Upper lobe of left lung (tissue), 4 donors: ENCODE results near the gene CHMP6.

Source experiments
- POLR2A ChIP-seq, 4 donors: fragments of 450-650 bp; IDR thresholded peaks; one replicate each; pipeline ENCODE4 v1.5.1; 2016 to 2017; ENCODE audit warnings: antibody characterized with exemption in 4 of 4, mild to moderate bottlenecking in 2 of 4
- TF ChIP-seq, protein P1 (sequence below), 6 experiments: fragments of 450-650 bp in 4 of 6; fragments of 200-600 bp in 2 of 6; sonication (generic) in 2 of 6; IDR thresholded peaks; one replicate each; pipeline ENCODE4 v1.5.1; 2016 to 2019; ENCODE audit warnings: antibody characterized with exemption in 6 of 6

DNA sequence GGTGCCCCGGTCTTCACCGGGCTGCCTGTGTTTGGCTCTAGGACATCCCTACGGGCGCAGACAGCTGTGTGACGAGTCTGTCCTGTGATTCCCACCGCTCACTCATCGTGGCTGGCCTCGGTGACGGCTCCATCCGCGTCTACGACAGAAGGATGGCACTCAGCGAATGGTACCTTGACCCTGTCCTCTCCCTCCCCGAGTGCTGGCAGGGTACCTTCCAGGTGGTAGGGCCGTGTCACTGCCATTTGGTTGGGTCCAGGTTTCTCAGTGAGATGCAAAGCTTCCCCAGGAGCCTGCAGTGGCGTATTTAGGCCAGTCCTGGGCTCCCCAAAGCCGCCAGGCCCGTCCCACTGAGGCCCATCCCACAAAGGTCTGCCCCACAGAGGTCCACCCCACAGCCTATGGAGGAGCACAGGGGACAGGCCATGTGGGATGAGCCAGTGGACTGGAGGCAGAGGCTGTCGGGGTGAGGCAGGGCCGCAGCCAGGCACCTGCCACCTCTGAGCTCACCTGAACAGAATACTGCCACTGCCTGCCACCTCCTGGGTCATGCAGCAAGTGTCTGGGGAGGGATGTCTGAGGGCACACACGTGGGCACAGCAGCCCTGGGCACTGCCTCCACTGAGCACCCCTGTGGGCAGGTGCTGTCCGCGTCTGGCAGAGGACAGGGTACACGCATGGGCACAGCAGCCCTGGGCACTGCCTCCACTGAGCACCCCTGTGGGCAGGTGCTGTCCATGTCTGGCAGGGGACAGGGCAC, 31.4 kb upstream of the CHMP6 start:
- TF ChIP-seq, protein P1, sequence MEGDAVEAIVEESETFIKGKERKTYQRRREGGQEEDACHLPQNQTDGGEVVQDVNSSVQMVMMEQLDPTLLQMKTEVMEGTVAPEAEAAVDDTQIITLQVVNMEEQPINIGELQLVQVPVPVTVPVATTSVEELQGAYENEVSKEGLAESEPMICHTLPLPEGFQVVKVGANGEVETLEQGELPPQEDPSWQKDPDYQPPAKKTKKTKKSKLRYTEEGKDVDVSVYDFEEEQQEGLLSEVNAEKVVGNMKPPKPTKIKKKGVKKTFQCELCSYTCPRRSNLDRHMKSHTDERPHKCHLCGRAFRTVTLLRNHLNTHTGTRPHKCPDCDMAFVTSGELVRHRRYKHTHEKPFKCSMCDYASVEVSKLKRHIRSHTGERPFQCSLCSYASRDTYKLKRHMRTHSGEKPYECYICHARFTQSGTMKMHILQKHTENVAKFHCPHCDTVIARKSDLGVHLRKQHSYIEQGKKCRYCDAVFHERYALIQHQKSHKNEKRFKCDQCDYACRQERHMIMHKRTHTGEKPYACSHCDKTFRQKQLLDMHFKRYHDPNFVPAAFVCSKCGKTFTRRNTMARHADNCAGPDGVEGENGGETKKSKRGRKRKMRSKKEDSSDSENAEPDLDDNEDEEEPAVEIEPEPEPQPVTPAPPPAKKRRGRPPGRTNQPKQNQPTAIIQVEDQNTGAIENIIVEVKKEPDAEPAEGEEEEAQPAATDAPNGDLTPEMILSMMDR (IDR thresholded peaks at IDR 0.05) = no peak
- no peak for TF ChIP-seq POLR2A (IDR thresholded peaks at IDR 0.05)
